ENCODE results near the gene MAP6D1.
A peak's percentile ranks its signal among the peaks of the same experiment; 100 is the strongest.

MAP6D1 gene

GRCh38 chr3:183768114-183768513 lies 57.3 kb downstream of the MAP6D1 start:
- Mint-ChIP-seq H3K4me1 (peaks cover 7% of the 10 kb centered on the region), H3K27ac (no peak overlapping the region), H3K27me3 (no peaks in the 10 kb centered on the region), H3K4me3 (no peak overlapping the region), H3K36me3 (ENCODE audit: low read depth) (peaks cover 22% of the 10 kb centered on the region), H3K9me3 (no peaks in the 10 kb centered on the region)
- no peak for DNase-seq
- ATAC-seq = no peak

- H3K27ac Mint-ChIP-seq = no peak overlapping the region
- no peaks in the 10 kb centered on the region for H3K9me3 Mint-ChIP-seq
- H3K27me3 Mint-ChIP-seq = no peaks in the 10 kb centered on the region
- peak; percentile 88 for ATAC-seq
- peaks cover 26% of the 10 kb centered on the region for H3K36me3 Mint-ChIP-seq (ENCODE audit: low read depth)
- peaks cover 7% of the 10 kb centered on the region for H3K4me1 Mint-ChIP-seq
- no peak overlapping the region for H3K4me3 Mint-ChIP-seq
- DNase-seq = peak; percentile 71
Measured at GRCh38 chr3:183766745-183767606, 58.4 kb downstream of the MAP6D1 start.

GRCh38 chr3:183766107-183766506 lies 59.3 kb downstream of the MAP6D1 start:
- H3K36me3 Mint-ChIP-seq (ENCODE audit: low read depth) = peaks cover 30% of the 10 kb centered on the region

More at GRCh38 chr3:183766107-183766506, 59.3 kb downstream of the MAP6D1 start:
- DNase-seq = no peak
- Mint-ChIP-seq H3K9me3 (no peaks in the 10 kb centered on the region), H3K27ac (no peak overlapping the region), H3K4me1 (peaks cover 7% of the 10 kb centered on the region), H3K27me3 (no peaks in the 10 kb centered on the region), H3K4me3 (no peak overlapping the region)
- no peak for ATAC-seq

Measured in activated naive CD8-positive, alpha-beta T cell treated with anti-CD3 and anti-CD28 coated beads, Interleukin-2, amount 50 U/mL, for 24 hours (primary cell).